Hematopoietic multipotent progenitor cell (in vitro differentiated cells): ENCODE measurements around the gene WDR27. TPM values are rescaled to one million over a fixed set of nuclear protein-coding genes. Genes with fewer than 3 reads are reported as not detected.
"Not testable (repeated sequence)": the region's sequence is repeated elsewhere in the genome, so short reads cannot be mapped to it uniquely, and the experiment has no call there.

ENCODE experiments used
- DNase-seq, 3 donors: peaks; one replicate each; pipeline ENCODE4 v3.0.0-alpha.2; 2011 to 2015; ENCODE audit warnings: low read depth in 2 of 3, low spot score in 2 of 3
- total RNA-seq: library from RNA; depleted of rRNA; stranded (reverse); fragments of >200 nt; gene quantifications from one replicate; pipeline ENCODE4 v1.2.3, GENCODE V29; 2012

Gene WDR27
- total RNA-seq, 1 donor, result 28.0 TPM

- DNase-seq, result no peak
Observed at GRCh38 chr6:169714178-169714577, 12.3 kb upstream of the WDR27 start.

DNA sequence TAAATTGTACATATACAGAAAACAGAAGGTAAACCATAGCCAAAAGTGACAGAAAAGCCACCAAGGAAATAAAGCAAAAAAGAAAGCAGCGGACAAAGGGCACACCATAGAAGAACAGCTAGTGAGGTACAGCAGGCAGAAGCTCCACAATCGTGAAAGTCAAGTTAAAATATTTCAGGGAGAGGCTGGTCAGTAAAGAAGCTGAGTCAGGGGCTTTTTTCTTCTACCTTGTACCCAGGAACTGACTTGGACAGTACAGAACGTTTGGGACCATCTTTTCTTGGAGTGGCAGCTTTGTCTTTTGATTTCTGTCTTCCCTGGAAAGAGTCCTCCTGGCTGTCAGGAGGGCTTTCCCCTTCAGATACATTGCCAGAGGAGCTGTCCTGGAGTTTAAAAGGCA, 8.2 kb upstream of the WDR27 start:
- DNase-seq, result no peak

GRCh38 chr6:169709293-169709692, 7.5 kb upstream of the WDR27 start:
- no peak for DNase-seq

- no peak for DNase-seq
Observed at GRCh38 chr6:169707772-169708171, 5.9 kb upstream of the WDR27 start.

DNA sequence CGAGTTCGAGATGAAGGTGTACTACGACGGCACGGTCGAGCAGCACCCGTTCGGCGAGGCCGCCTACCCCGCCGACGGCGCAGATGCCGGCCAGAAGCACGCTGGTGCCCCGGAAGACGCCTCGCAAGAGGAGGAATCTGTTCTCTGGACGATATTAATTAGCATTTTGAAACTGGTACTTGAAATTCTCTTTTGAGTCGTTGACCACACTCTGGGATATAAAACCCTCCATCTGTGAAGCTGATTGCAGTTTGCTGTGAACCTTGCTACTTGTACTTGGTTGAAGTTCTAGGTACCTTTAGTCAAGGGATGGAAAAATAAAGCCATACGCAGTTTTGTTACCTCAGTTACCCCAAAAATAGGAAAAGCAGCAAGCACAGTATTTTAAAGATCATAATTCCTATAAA, 1.0 kb upstream of the WDR27 start:
- DNase-seq, result no peak

- no peak for DNase-seq
Observed at GRCh38 chr6:169701311-169701953, 397 bp downstream of the WDR27 start.

DNA sequence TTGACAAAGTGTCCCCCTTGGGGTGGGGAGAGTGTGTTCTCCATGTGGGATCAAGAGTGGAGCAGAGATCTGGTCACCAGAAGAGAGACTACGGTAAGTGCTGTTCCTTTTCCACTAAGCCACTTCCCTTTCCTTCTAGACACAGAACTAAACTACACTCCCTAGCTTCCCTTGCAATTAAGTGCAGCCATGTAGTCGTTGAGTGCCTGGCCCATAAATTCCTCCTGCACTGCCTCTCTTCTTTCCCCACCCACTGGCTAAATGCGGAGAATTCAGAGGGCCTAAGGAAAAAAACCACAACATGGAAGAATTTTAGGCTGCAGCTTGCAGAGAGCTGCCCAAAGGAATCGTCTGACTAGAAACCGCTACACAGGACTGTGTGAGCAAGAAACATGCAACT, 1.5 kb downstream of the WDR27 start:
- DNase-seq, result no peak

DNA sequence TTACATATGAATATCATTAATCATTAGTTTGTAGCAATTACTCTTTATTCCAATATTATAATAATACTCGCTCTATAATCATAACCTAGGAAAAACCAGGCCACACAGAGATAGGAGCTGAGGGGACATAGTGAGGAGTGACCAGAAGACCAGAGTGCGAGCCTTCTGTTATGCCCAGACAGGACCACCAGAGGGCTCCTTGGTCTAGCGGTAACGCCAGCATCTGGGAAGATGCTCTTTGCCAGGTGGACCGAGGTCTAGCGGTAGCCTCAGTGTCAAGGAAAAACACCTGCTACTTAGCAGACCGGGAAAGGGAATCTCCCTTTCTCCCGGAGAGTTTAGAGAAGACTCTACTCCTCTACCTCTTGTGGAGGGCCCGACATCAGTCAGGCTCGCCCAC, 4.7 kb downstream of the WDR27 start:
- not testable (repeated sequence) for DNase-seq

- no peak for DNase-seq
Observed at GRCh38 chr6:169695131-169695530, 6.7 kb downstream of the WDR27 start.

DNA sequence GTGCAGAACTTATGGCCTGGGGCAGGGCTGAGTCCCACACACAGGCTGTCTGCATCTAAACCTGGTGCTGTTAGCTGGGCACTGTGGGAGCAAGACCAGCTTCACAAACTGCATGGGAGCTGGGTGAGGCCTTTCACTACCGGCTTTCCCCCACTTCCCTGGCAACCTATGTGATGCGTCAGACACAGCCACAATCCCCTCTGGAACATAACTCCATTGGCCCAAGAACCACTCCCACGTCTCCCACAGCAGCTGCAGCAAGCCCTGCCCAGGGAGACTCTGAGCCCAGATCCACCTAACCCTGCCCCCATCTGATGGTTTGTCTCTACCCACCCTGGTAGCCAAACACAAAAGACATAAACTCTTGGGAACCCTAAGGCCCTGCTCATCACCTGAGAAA, 9.3 kb downstream of the WDR27 start:
- DNase-seq, result no peak

DNA sequence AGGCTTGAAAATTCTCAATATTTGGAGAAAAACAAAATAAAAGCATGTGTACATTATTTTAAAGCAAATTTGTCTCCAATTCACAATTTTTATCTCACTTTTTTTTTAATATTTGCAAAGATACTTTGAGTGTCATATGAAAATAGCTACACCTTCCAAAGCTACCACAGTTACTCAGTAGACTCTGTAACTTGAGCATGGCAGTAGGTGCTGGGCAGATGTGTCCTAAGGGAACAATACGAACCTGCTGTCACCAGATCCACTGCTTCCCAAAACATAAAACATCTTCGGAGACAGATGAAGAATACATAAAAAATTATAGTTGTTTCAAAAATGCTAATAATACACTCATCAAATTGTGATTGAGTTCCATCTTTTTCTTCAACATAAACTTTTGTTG, 10.6 kb downstream of the WDR27 start:
- DNase-seq, result no peak

DNA sequence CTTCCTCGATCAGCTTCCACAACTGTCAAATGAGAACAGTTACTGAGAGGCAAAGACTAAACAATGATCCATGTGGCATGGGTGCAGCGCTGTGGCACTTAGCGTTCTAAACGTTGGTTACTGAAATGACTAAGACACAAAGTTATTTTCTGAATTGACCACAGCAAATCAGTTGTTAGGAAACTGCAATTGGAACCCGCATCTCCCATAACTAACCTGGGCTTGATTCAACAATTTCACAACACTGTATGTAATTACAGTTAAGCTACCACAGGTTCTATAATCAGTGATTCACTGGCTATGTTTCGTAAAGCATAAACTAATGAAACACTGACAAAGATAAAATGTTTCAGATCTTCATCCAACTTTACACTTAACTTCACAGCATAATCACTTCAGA, 12.5 kb downstream of the WDR27 start:
- no peak for DNase-seq

DNA sequence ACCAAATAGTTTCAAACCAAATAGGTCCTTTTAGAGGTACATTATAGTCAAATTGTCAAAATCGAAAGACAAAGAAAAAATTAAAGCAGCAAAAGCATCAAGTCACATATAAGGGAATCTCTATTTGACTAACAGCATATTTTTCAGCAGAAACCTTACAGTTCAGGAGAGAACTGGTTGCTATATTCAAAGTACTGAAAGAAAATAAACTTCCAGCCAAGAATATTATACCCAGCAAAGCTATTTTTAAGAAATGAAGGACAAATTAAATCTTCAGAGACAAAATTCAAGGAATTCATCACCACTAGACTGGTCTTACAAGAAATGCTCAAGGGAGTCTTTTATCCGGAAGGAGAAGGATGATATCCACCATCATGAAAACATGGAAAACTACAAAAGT, 16.0 kb downstream of the WDR27 start:
- no peak for DNase-seq

GRCh38 chr6:169684056-169684455, 17.8 kb downstream of the WDR27 start:
- DNase-seq, result no peak

DNA sequence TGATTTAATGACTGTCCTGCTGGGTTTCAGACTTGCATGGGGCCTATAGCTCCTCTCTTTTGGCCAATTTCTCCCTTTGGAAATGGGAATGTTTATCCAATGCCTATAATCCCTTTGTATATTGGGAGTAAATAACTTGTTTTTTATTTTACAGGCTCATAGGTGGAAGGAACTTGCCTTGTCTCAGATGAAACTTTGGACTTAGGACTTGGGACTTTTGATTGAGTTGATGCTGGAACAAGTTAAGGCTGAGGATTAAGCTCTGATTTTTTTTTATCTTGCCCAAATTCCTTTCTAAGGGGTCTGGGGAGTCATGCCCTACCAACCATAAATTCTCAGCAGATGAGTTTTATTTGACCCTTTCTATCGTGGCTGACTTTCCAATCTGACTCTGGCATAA, 23.5 kb downstream of the WDR27 start:
- no peak for DNase-seq

GRCh38 chr6:169677096-169677495, 24.7 kb downstream of the WDR27 start:
- DNase-seq, result no peak

GRCh38 chr6:169675011-169675410, 26.8 kb downstream of the WDR27 start:
- no peak for DNase-seq

DNA sequence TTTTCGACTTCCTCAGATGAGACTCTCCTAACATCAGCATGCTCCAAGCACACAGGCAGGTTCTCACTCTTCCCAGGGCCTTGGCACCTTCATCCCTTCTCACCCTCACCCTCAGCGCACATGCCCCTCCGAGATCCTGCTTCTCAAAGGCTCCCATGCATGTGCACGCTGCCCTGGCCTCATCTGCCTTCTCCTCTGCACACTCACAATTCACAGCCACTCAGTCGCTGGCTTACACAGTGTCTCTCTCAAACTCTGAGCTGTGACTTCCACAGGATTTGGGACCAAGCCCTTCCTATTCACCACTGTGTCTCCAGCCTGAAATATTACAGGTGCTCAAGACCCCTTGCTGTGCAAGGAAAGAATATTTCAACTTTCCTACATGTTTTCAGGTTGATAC, 30.3 kb downstream of the WDR27 start:
- no peak for DNase-seq

DNA sequence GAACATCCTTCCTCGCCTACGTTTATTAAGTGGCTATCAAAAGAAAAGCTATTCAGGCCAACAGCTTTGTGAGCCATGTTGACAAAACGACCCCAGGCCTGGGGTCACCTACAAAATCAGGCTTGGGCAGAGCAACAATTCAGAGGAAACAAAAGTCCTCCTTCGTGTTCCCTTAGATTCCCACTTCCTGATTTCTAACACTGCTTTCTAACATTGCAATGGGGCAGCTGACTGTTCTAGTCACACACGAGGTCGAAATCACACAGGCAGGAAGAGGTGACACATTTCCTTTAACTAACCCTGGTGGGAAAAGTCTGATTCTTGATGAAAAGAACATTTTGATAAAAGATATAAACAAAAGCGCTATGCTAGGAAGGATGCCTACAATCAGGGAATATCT, 31.9 kb downstream of the WDR27 start:
- peak in 2 of 3 donors; percentile 27 for DNase-seq

DNA sequence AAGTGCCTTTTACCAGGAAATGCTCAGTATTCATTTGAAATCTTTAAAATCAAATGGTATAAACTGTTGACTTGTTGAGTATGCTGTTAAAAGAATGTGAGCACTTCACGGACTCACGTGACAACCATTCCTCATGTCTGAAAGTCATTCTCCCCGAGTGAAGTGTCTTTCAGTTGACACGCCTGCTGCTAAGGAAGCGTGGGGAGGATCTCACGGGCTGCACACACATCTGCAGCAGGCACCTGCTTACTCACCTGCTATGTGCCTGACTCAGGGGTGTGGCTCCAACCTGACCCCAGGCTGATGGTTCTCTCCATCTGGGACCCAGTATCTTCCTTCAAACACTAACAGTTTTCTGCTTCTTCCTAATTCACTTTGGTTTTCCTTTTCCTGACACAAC, 32.7 kb downstream of the WDR27 start:
- DNase-seq, result no peak

DNA sequence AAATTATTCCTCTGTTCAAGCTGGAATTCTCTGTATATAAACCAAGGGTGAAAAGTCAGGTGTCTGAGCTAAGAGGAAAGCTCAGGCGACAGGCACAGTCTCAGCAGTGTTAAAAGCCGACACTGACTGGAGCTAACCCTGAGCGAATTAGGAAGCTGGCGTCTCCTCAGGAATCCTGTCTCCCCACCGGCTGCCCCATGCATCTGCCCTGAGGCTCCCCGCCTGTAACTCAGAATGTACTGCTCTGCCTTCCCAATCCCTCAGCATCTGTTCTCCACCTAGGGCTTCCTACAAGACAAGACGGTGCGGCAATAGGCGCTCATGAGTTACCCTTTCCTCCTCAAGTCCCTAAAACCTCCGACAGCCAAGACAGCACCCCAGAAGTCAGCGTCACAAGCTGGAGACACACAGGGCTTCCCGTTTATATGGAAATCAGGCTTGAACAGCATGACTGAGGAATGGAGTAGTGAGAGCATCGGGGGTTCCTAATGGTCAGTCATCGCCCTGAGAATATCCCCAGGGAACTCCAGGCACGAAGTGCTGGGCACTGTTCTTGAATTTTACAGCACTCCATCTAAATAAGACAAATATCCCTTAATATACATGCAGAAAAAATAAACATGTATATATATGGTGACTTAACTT, 33.5 kb downstream of the WDR27 start:
- no peak for DNase-seq

- DNase-seq, result no peak
Observed at GRCh38 chr6:169667716-169668115, 34.1 kb downstream of the WDR27 start.

GRCh38 chr6:169666441-169666840, 35.4 kb downstream of the WDR27 start:
- no peak for DNase-seq
